ENCODE data around the gene C12orf75.

GRCh38 chr12:105318651-105319483 is 11.6 kb upstream of the C12orf75 start:
- TF ChIP-seq, protein P1, sequence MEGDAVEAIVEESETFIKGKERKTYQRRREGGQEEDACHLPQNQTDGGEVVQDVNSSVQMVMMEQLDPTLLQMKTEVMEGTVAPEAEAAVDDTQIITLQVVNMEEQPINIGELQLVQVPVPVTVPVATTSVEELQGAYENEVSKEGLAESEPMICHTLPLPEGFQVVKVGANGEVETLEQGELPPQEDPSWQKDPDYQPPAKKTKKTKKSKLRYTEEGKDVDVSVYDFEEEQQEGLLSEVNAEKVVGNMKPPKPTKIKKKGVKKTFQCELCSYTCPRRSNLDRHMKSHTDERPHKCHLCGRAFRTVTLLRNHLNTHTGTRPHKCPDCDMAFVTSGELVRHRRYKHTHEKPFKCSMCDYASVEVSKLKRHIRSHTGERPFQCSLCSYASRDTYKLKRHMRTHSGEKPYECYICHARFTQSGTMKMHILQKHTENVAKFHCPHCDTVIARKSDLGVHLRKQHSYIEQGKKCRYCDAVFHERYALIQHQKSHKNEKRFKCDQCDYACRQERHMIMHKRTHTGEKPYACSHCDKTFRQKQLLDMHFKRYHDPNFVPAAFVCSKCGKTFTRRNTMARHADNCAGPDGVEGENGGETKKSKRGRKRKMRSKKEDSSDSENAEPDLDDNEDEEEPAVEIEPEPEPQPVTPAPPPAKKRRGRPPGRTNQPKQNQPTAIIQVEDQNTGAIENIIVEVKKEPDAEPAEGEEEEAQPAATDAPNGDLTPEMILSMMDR (conservative IDR thresholded peaks at IDR 0.05; ENCODE audit: low read depth, low read length) = no peak
- no peak for TF ChIP-seq EZH2 (IDR thresholded peaks at IDR 0.05; ENCODE audit: borderline replicate concordance, low read depth, low read length, poor library complexity, severe bottlenecking)

Data from A673 (cell line).